Activated CD4-positive, alpha-beta T cell treated with anti-CD3 and anti-CD28 coated beads, Interleukin-2, amount 50 U/mL, for 48 hours (primary cell): ENCODE measurements around the gene TLCD1.
A peak's percentile ranks its signal among the peaks of the same experiment; 100 is the strongest.

ENCODE experiments used
- DNase-seq, 2 experiments: peaks; one replicate each; pipeline ENCODE4 v3.0.0-alpha.2; 2020

Gene TLCD1

GRCh38 chr17:28726226-28726626 is at the start of gene TLCD1:
Gene TLCD1, minus strand, starts transcription at chr17:28726233. Its CDS starts 136 bp downstream, at chr17:28726097.
- DNase-seq, result peak; percentile 82 to 85

GRCh38 chr17:28774206-28774605 is 48.2 kb upstream of the TLCD1 start:
- no peak for DNase-seq

GRCh38 chr17:28773736-28774135 is 47.7 kb upstream of the TLCD1 start:
- DNase-seq, result no peak

GRCh38 chr17:28765038-28765437 is 39.0 kb upstream of the TLCD1 start:
- DNase-seq, result no peak

GRCh38 chr17:28763804-28764266 is 37.8 kb upstream of the TLCD1 start:
- DNase-seq, result peak; percentile 86 to 88

- DNase-seq, result no peak
These were observed 37.2 kb upstream of the TLCD1 start for GRCh38 chr17:28763137-28763799.

- no peak for DNase-seq
These were observed 34.8 kb upstream of the TLCD1 start for GRCh38 chr17:28760601-28761562.

- no peak for DNase-seq
These were observed 33.3 kb upstream of the TLCD1 start for GRCh38 chr17:28759256-28759865.

GRCh38 chr17:28758411-28759121 is 32.5 kb upstream of the TLCD1 start:
- no peak for DNase-seq

GRCh38 chr17:28756049-28756804 is 30.2 kb upstream of the TLCD1 start:
- no peak for DNase-seq

GRCh38 chr17:28755486-28755885 is 29.5 kb upstream of the TLCD1 start:
- DNase-seq, result no peak

- no peak for DNase-seq
These were observed 25.8 kb upstream of the TLCD1 start for GRCh38 chr17:28751600-28752366.

- DNase-seq, result peak; percentile 94 to 95
These were observed 24.4 kb upstream of the TLCD1 start for GRCh38 chr17:28750178-28751047.

GRCh38 chr17:28749516-28750177 is 23.6 kb upstream of the TLCD1 start:
- DNase-seq, result no peak

GRCh38 chr17:28748852-28749515 is 23.0 kb upstream of the TLCD1 start:
- no peak for DNase-seq

- no peak for DNase-seq
These were observed 22.0 kb upstream of the TLCD1 start for GRCh38 chr17:28747801-28748750.

- no peak for DNase-seq
These were observed 21.1 kb upstream of the TLCD1 start for GRCh38 chr17:28747051-28747691.
